H7 (cell line): ENCODE data around the gene AMIGO2. TPM values are rescaled to one million over a fixed set of nuclear protein-coding genes. Genes with fewer than 3 reads are reported as not detected.

Experiments
- total RNA-seq: library from RNA; depleted of rRNA; stranded (reverse); fragments of >200 nt; shearing (Covaris generic); gene quantifications from 2 replicates; pipeline ENCODE4 v1.2.3, GENCODE V29; 2014; rRNA removed

AMIGO2 gene
- total RNA-seq, 1 experiment from 2014 or later: 15.3 TPM

Other genes with a start within 250 kb of the AMIGO2 start
- gene PCED1B, start 338 bp downstream of the AMIGO2 start, total RNA-seq: 4.8 and 5.8 TPM in 2 replicates